Loucy (cell line): ENCODE measurements around the gene SLC36A1.

ENCODE experiments used
- CTCF ChIP-seq: fragments of 200-600 bp; sonication (generic); conservative IDR thresholded peaks from 2 replicates; pipeline ENCODE4 v1.5.1; 2014; ENCODE audit warnings: mild to moderate bottlenecking, antibody characterized with exemption, low read length
- EZH2phosphoT487 ChIP-seq: fragments of 200-600 bp; IDR thresholded peaks from 2 replicates; pipeline ENCODE4 v1.6.1; 2018; ENCODE audit warnings: antibody characterized with exemption, mild to moderate bottlenecking, moderate library complexity, borderline replicate concordance

GRCh38 chr5:151449297-151449696 is 1.9 kb downstream of the SLC36A1 start:
- no peak for TF ChIP-seq EZH2phosphoT487
- TF ChIP-seq CTCF, result no peak
